HEK293 (cell line): ENCODE results near the gene AP1B1.

Experiments
- CTCF ChIA-PET: fragments of 350-600 bp; formaldehyde crosslinking; extraction: SDS; loops from one replicate; lab custom pipeline; 2021; ENCODE audit warnings: antibody characterized with exemption; lab: Yijun Ruan, JAX
- POLR2A ChIA-PET: fragments of 300-600 bp; formaldehyde crosslinking; extraction: SDS; loops from one replicate; lab custom pipeline; 2020; ENCODE audit warnings: antibody characterized with exemption, inconsistent platforms; lab: Yijun Ruan, JAX
- H3K27ac ChIP-seq: fragments of 200-500 bp; sonication (Bioruptor generic); 2 replicates; pipeline ENCODE4 v1.5.1; 2014; ENCODE audit warnings: low read depth, low read length, control low read depth, inconsistent platforms; ENCODE audit errors: extremely low read depth
- H3K36me3 ChIP-seq, 2 experiments: fragments of 200-500 bp in 1 of 2; sonication (Bioruptor generic) in 1 of 2; 1 replicate in 1 of 2; 2 replicates in 1 of 2; pipeline ENCODE4 v1.5.1; 2014 to 2017; ENCODE audit warnings: inconsistent platforms in 2 of 2, low read length in 2 of 2; ENCODE audit not compliant: control insufficient read depth in 2 of 2, insufficient read depth in 1 of 2
- H3K4me1 ChIP-seq: fragments of 200-500 bp; sonication (Bioruptor generic); 2 replicates; pipeline ENCODE4 v1.5.1; 2014; ENCODE audit warnings: mild to moderate bottlenecking, low read length, inconsistent platforms; ENCODE audit not compliant: control insufficient read depth, insufficient read depth
- H3K4me3 ChIP-seq: 2 replicates; pipeline ENCODE4 v1.5.1; 2011; ENCODE audit warnings: low read depth, mild to moderate bottlenecking, control low read depth, low read length, moderate library complexity
- H3K9me3 ChIP-seq: fragments of 200-500 bp; sonication (Bioruptor generic); 2 replicates; pipeline ENCODE4 v1.5.1; 2014; ENCODE audit warnings: low read depth, low read length, inconsistent platforms; ENCODE audit not compliant: control insufficient read depth, insufficient read depth
- BCL11A ChIP-seq: fragments of 450-650 bp; formaldehyde crosslinking; IDR thresholded peaks from 2 replicates; pipeline ENCODE4 v1.5.1; 2016; ENCODE audit warnings: low read depth, missing biosample characterization, missing genetic modification characterization
- KLF10 ChIP-seq: fragments of 450-650 bp; IDR thresholded peaks from 2 replicates; pipeline ENCODE4 v1.5.1; 2018; ENCODE audit warnings: missing biosample characterization, mild to moderate bottlenecking, missing genetic modification characterization
- SP7 ChIP-seq: fragments of 450-650 bp; formaldehyde crosslinking; IDR thresholded peaks from 2 replicates; pipeline ENCODE4 v1.5.1; 2016; ENCODE audit warnings: missing biosample characterization, missing genetic modification characterization
- YY2 ChIP-seq: fragments of 450-650 bp; formaldehyde crosslinking; IDR thresholded peaks from 2 replicates; pipeline ENCODE4 v1.5.1; 2016; ENCODE audit warnings: missing biosample characterization, missing genetic modification characterization
- ZBTB7A ChIP-seq: fragments of 450-650 bp; formaldehyde crosslinking; IDR thresholded peaks from 2 replicates; pipeline ENCODE4 v1.5.1; 2016; ENCODE audit warnings: low read depth, missing biosample characterization, missing genetic modification characterization
- ZEB2 ChIP-seq: fragments of 450-650 bp; formaldehyde crosslinking; IDR thresholded peaks from 2 replicates; pipeline ENCODE4 v1.5.1; 2016; ENCODE audit warnings: missing biosample characterization, missing genetic modification characterization
- ZFP41 ChIP-seq: fragments of 450-650 bp; formaldehyde crosslinking; IDR thresholded peaks from 2 replicates; pipeline ENCODE4 v1.5.1; 2016; ENCODE audit warnings: missing biosample characterization, missing genetic modification characterization, borderline replicate concordance
- ZNF174 ChIP-seq: fragments of 450-650 bp; formaldehyde crosslinking; IDR thresholded peaks from 2 replicates; pipeline ENCODE4 v1.5.0; 2017; ENCODE audit warnings: missing biosample characterization, mild to moderate bottlenecking, missing genetic modification characterization
- ZNF24 ChIP-seq: fragments of 450-650 bp; formaldehyde crosslinking; IDR thresholded peaks from 2 replicates; pipeline ENCODE4 v1.5.1; 2016; ENCODE audit warnings: missing biosample characterization, missing genetic modification characterization
- ZNF26 ChIP-seq: fragments of 450-650 bp; formaldehyde crosslinking; IDR thresholded peaks from 2 replicates; pipeline ENCODE4 v1.5.1; 2016; ENCODE audit warnings: missing biosample characterization, missing genetic modification characterization
- ZNF404 ChIP-seq: fragments of 450-650 bp; formaldehyde crosslinking; IDR thresholded peaks from 2 replicates; pipeline ENCODE4 v1.5.1; 2017; ENCODE audit warnings: missing biosample characterization, missing genetic modification characterization
- ZNF473 ChIP-seq: fragments of 450-650 bp; formaldehyde crosslinking; IDR thresholded peaks from 2 replicates; pipeline ENCODE4 v1.5.1; 2017; ENCODE audit warnings: missing biosample characterization, missing genetic modification characterization
- ZNF548 ChIP-seq: fragments of 450-650 bp; formaldehyde crosslinking; IDR thresholded peaks from 2 replicates; pipeline ENCODE4 v1.5.1; 2016; ENCODE audit warnings: missing biosample characterization, missing genetic modification characterization
- ZNF571 ChIP-seq: fragments of 450-650 bp; formaldehyde crosslinking; IDR thresholded peaks from 2 replicates; pipeline ENCODE4 v1.5.0; 2017; ENCODE audit warnings: missing biosample characterization, missing genetic modification characterization
- ZNF596 ChIP-seq: fragments of 450-650 bp; IDR thresholded peaks from 2 replicates; pipeline ENCODE4 v1.5.0; 2018; ENCODE audit warnings: missing biosample characterization, mild to moderate bottlenecking, missing genetic modification characterization, moderate library complexity
- ZNF624 ChIP-seq: fragments of 450-650 bp; formaldehyde crosslinking; IDR thresholded peaks from 2 replicates; pipeline ENCODE4 v1.5.1; 2017; ENCODE audit warnings: missing biosample characterization, missing genetic modification characterization
- ZNF658 ChIP-seq: fragments of 450-650 bp; formaldehyde crosslinking; IDR thresholded peaks from 2 replicates; pipeline ENCODE4; 2016; ENCODE audit warnings: missing biosample characterization, missing genetic modification characterization
- ZNF777 ChIP-seq: fragments of 450-650 bp; formaldehyde crosslinking; IDR thresholded peaks from 2 replicates; pipeline ENCODE4 v1.5.1; 2017; ENCODE audit warnings: missing biosample characterization, missing genetic modification characterization, borderline replicate concordance
- ZNF791 ChIP-seq: fragments of 450-650 bp; formaldehyde crosslinking; IDR thresholded peaks from 2 replicates; pipeline ENCODE4 v1.5.1; 2016; ENCODE audit warnings: missing biosample characterization, missing genetic modification characterization
- ZXDB ChIP-seq: fragments of 450-650 bp; formaldehyde crosslinking; IDR thresholded peaks from 2 replicates; pipeline ENCODE4 v1.5.1; 2016; ENCODE audit warnings: missing biosample characterization, missing genetic modification characterization

The AP1B1 gene

GRCh38 chr22:29336751-29337490, 51.4 kb downstream of the AP1B1 start:
- no peak for TF ChIP-seq ZNF174 (tag by site-specific recombination)
- TF ChIP-seq ZNF24 (tag by site-specific recombination), result no peak
- no peak for TF ChIP-seq SP7 (tag by site-specific recombination)
- TF ChIP-seq YY2 (tag by site-specific recombination), result no peak
- no peak for TF ChIP-seq ZNF548
- no peak for TF ChIP-seq ZNF571 (tag by site-specific recombination)
- TF ChIP-seq, all 188 proteins: peak for 0
- Histone ChIP-seq H3K9me3 (no peaks in the 10 kb centered on the region), H3K36me3 (peaks cover 7 to 99% of the 10 kb centered on the region in 2 experiments), H3K27ac (no peak overlapping the region), H3K4me3 (no peak overlapping the region), H3K4me1 (no peaks in the 10 kb centered on the region)
- POLR2A ChIA-PET, result interaction anchor here (0.6 kb wide), 1 partner anchor 454 kb away, joined by 3 read pairs; the partner anchor contains the start of gene ZNRF3
- CTCF ChIA-PET, result interaction anchor here (0.7 kb wide), 2 partner anchors 289 to 688 kb away, joined by 3 read pairs; no protein-coding TSS in a partner anchor

- POLR2A ChIA-PET, result no interaction called here
- peaks cover 7 to 98% of the 10 kb centered on the region in 2 experiments for H3K36me3 ChIP-seq
- H3K27ac ChIP-seq, result no peak overlapping the region
- no peak for TF ChIP-seq ZNF596 (tag by site-specific recombination)
- TF ChIP-seq ZNF624, result no peak
- no peak for TF ChIP-seq ZXDB (tag by site-specific recombination)
- TF ChIP-seq KLF10, result no peak
- no peak for TF ChIP-seq BCL11A (tag by site-specific recombination)
- no peak for TF ChIP-seq ZEB2 (tag by site-specific recombination)
- no peak for TF ChIP-seq ZBTB7A (tag by site-specific recombination)
- no peak for TF ChIP-seq ZNF777
- TF ChIP-seq ZNF658 (tag by site-specific recombination), result no peak
- no peak overlapping the region for H3K4me3 ChIP-seq
- no peaks in the 10 kb centered on the region for H3K9me3 ChIP-seq
- CTCF ChIA-PET, result no interaction called here
- H3K4me1 ChIP-seq, result no peaks in the 10 kb centered on the region
Measured at GRCh38 chr22:29335656-29336055, 52.7 kb downstream of the AP1B1 start.

GRCh38 chr22:29334696-29335344, 53.5 kb downstream of the AP1B1 start:
- no peak overlapping the region for H3K27ac ChIP-seq
- ChIA-PET POLR2A (interaction anchor here (1.1 kb wide), 1 partner anchor 20 kb away, joined by 4 read pairs; the partner anchor contains the start of gene RASL10A), CTCF (interaction anchor here (1.0 kb wide), 2 partner anchors 16 to 24 kb away, joined by 3 read pairs; no protein-coding TSS in a partner anchor)
- TF ChIP-seq ZNF404 (tag by site-specific recombination), result no peak
- TF ChIP-seq ZNF26, result no peak
- no peak for TF ChIP-seq ZNF473 (tag by site-specific recombination)
- TF ChIP-seq ZFP41 (tag by site-specific recombination), result no peak
- no peak for TF ChIP-seq ZNF791 (tag by site-specific recombination)
- H3K9me3 ChIP-seq, result no peaks in the 10 kb centered on the region
- peaks cover 7 to 98% of the 10 kb centered on the region in 2 experiments for H3K36me3 ChIP-seq
- no peak overlapping the region for H3K4me3 ChIP-seq
- no peaks in the 10 kb centered on the region for H3K4me1 ChIP-seq
